AG04449 (cell line): ENCODE results near the gene PCGF3.

Experiments
- CTCF ChIA-PET: fragments of 350-600 bp; formaldehyde crosslinking; extraction: SDS; loops from one replicate; lab custom pipeline; 2021; ENCODE audit warnings: antibody characterized with exemption; lab: Yijun Ruan, JAX
- POLR2A ChIA-PET: fragments of 400-600, 350-600 bp; formaldehyde crosslinking; extraction: SDS; loops from one replicate; lab custom pipeline; 2020; ENCODE audit warnings: antibody characterized with exemption, inconsistent platforms; lab: Yijun Ruan, JAX
- DNase-seq: peaks from one replicate; pipeline ENCODE4 v3.0.0-alpha.2; 2010; ENCODE audit warnings: low read depth, low spot score
- H3K4me3 ChIP-seq: 2 replicates; pipeline ENCODE4 v1.5.1; 2011; ENCODE audit warnings: low read depth, mild to moderate bottlenecking, control low read depth, low read length
- TF ChIP-seq, protein P1 (sequence below): IDR thresholded peaks from one replicate; pipeline ENCODE4 v1.5.1; 2011; ENCODE audit warnings: mild to moderate bottlenecking, moderate library complexity, low read length, control low read depth, inconsistent platforms; ENCODE audit not compliant: insufficient read depth; ENCODE audit errors: missing control alignments

The PCGF3 gene

DNA sequence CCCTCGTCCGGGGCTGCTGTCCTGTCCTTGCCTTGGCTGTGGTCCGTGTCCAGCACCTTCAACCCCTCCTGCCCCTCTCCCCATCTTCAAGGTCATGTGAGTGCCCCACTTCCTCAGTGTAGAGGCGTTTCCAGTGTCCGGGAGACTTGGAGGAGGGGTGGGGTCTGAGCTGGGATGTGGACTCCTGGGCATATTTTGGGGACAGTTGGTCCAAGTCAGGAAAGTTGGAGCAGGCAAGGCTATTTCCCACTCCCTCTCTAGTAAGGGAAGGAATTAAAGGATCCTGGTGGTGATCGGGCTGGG is 3.0 kb downstream of the PCGF3 start:
- CTCF ChIA-PET: no interaction called here
- TF ChIP-seq, protein P1, sequence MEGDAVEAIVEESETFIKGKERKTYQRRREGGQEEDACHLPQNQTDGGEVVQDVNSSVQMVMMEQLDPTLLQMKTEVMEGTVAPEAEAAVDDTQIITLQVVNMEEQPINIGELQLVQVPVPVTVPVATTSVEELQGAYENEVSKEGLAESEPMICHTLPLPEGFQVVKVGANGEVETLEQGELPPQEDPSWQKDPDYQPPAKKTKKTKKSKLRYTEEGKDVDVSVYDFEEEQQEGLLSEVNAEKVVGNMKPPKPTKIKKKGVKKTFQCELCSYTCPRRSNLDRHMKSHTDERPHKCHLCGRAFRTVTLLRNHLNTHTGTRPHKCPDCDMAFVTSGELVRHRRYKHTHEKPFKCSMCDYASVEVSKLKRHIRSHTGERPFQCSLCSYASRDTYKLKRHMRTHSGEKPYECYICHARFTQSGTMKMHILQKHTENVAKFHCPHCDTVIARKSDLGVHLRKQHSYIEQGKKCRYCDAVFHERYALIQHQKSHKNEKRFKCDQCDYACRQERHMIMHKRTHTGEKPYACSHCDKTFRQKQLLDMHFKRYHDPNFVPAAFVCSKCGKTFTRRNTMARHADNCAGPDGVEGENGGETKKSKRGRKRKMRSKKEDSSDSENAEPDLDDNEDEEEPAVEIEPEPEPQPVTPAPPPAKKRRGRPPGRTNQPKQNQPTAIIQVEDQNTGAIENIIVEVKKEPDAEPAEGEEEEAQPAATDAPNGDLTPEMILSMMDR: no peak
- DNase-seq: no peak
- POLR2A ChIA-PET: no interaction called here
- H3K4me3 ChIP-seq: peak overlapping the region; percentile 6; the same call in 1 of the 2 replicates

DNA sequence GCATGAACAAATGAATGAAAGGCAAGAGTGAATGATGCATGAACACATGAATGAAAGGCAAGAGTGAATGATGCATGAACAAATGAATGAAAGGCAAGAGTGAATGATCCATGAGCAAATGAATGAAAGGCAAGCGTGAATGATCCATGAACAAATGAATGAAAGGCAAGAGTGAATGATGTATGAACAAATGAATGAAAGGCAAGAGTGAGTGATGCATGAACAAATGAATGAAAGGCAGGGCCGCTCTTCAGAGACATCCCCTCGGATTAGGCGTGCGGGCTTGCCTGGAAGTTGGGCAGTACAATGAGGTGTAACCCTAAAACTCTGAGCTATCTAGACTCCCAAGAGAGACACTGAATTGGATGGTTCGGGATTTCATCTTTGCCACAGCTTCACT is 3.7 kb downstream of the PCGF3 start:
- ChIA-PET CTCF (interaction anchor here (1.0 kb wide), 1 partner anchor 10 kb away, joined by 3 read pairs; no protein-coding TSS in a partner anchor), POLR2A (no interaction called here)
- no peak for DNase-seq
- no peak overlapping the region for H3K4me3 ChIP-seq
- TF ChIP-seq, protein P1: no peak

DNA sequence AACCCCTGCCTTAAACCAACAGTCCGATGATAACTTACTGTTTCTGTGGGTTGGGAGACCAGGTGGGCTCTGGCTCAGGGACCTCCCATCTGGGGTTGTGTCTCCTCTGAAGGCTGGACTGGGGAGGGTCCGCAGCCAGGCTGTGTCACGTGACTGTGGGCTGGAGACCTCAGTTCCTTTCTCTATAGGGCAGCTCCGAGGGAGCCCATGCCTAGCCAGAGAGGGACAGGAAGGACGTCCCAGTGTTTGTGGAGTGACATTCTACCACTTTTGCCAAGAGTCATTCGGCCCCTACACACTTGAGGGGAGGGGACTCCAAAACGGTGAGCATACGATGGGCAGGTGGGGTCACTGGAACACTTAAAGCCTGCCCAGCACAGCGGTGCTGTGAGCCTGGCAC is 4.5 kb downstream of the PCGF3 start:
- no peak overlapping the region for H3K4me3 ChIP-seq
- DNase-seq: no peak
- ChIA-PET CTCF (interaction anchor here (1.0 to 1.2 kb wide), 2 partner anchors 10 to 32 kb away, joined by 3 to 6 read pairs; no protein-coding TSS in a partner anchor), POLR2A (no interaction called here)
- TF ChIP-seq, protein P1: no peak

DNA sequence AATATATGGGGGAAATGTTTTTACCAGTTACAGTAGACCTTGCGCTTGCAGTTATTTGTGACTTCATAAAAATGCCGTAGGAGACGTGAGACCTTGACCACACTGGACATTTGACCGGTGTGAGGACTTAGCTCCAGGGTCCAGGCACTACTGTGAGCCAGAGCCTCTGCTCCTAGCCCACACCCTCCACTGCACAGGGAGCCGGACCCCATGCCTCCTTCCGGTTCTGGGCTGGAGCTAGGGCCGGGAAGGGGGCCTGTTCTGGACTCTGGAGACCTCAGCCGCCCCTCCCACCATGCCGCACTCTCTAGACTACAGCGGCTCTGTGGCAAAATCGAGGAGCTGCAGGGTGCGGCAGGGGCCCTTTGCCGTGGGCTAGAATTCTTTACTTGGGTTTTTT is 5.3 kb downstream of the PCGF3 start:
- TF ChIP-seq, protein P1: no peak
- no peak for DNase-seq
- ChIA-PET POLR2A (no interaction called here), CTCF (interaction anchor here (1.2 kb wide), 1 partner anchor 31 kb away, joined by 6 read pairs; no protein-coding TSS in a partner anchor)
- no peak overlapping the region for H3K4me3 ChIP-seq

DNA sequence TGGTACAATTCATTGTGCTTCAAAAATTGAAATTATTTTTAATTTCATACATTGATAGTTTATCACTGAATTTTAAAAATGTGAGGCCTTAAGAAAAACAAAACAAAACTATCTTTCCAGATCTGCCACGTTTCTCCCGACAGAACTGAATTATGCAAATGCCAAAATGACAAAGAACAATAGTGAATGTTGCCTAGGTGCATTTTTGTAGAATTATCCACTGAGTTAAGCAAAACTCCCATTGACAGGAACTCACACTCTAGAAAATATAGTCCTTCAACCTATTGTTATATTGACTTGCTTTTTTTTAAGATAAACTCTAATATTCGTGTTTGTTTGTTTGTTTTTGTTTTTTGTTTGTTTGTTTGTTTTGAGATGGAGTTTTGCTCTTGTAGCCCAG is 6.5 kb downstream of the PCGF3 start:
- no peak for DNase-seq
- ChIA-PET POLR2A (no interaction called here), CTCF (no interaction called here)
- TF ChIP-seq, protein P1: no peak
- H3K4me3 ChIP-seq: no peak overlapping the region

DNA sequence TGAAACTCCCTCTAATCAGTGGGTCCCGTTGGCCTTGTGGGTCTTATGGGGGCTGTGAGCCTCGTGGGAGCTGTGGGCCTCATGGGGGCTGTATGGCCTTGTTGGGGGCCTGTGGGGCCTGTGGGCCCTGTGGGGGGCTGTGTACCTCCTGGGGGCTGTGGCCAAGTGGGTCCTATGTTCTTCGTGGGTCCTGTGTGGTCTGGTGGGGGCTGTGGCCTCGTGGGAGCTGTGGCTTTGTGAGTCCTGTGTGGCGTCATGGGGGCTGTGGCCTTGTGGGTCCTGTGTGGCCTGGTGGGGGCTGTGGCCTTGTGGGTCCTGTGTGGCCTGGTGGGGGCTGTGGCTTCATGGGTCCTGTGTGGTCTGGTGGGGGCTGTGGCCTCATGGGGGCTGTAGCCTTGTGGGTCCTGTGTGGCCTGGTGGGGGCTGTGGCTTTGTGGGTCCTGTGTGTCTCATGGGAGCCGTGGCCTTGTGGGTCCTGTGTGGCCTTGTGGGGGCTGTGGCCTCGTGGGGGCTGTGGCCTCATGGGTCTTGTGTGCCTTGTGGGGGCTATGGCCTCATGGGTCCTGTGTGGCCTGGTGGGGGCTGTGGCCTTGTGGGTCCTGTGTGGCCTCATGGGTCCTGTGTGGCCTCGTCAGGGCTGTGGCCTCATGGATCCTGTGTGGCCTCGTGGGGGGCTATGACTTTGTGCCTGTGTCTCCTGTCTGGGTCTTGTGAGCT is 7.4 kb downstream of the PCGF3 start:
- ChIA-PET CTCF (no interaction called here), POLR2A (no interaction called here)
- DNase-seq: no peak
- H3K4me3 ChIP-seq: no peak overlapping the region
- TF ChIP-seq, protein P1: no peak
